Measurements from ENCODE around the gene MBP.
"Not testable (repeated sequence)": the region's sequence is repeated elsewhere in the genome, so short reads cannot be mapped to it uniquely, and the experiment has no call there.

MBP gene

GRCh38 chr18:76999077-76999476, 133.5 kb downstream of the MBP start:
- DNase-seq, result no peak

- no peak for DNase-seq
Observed at GRCh38 chr18:76997951-76998808, 134.4 kb downstream of the MBP start.

DNA sequence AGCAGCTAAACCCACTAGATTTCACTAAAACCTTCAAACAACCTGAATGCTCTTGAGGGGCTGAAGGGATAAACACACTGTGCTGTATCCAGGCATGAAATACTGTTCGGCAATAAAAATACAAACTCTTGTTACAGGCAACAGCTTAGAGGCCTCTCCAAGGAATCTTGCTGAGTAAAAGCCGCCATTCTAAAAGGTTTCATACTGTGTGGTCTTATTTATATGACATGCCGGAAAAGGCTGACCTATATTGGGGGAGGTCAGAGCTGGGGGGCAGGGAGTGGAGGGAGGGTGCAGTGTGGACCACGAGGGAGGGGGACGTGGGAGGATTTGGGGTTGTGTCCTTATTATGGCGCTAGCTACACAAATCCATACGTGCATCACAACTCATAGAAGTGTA, 136.2 kb downstream of the MBP start:
- DNase-seq, result no peak

- DNase-seq, result no peak
Observed at GRCh38 chr18:76995896-76996295, 136.7 kb downstream of the MBP start.

DNA sequence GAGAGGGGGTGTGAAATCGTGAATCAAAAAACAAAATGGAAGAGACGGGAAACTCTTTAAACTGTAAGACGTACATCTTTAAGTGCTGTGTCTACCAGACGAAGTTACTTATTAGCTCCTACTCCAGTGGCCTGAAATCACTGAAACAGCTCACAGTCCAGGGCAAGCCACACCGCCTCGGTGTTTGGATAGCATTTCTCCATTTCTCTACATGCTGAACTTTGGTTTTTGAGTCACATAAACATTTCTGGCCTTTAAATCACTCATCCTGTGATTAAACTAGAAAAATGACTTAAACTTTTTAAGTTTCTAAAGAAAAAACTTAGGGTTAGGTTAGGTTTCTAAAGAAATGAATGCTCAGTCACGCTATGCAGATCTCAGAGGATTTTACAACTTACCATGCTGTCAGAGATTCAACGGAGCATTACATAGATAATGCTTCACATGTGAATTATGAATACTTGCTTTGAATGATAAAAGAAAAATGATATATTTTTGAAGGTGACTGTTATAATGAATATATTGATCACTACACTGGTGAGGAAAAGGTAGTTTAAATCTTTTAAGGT, 138.4 kb downstream of the MBP start:
- DNase-seq, result no peak

GRCh38 chr18:76993573-76993972, 139.0 kb downstream of the MBP start:
- DNase-seq, result no peak

- DNase-seq, result no peak
Observed at GRCh38 chr18:76993085-76993382, 139.5 kb downstream of the MBP start.

DNA sequence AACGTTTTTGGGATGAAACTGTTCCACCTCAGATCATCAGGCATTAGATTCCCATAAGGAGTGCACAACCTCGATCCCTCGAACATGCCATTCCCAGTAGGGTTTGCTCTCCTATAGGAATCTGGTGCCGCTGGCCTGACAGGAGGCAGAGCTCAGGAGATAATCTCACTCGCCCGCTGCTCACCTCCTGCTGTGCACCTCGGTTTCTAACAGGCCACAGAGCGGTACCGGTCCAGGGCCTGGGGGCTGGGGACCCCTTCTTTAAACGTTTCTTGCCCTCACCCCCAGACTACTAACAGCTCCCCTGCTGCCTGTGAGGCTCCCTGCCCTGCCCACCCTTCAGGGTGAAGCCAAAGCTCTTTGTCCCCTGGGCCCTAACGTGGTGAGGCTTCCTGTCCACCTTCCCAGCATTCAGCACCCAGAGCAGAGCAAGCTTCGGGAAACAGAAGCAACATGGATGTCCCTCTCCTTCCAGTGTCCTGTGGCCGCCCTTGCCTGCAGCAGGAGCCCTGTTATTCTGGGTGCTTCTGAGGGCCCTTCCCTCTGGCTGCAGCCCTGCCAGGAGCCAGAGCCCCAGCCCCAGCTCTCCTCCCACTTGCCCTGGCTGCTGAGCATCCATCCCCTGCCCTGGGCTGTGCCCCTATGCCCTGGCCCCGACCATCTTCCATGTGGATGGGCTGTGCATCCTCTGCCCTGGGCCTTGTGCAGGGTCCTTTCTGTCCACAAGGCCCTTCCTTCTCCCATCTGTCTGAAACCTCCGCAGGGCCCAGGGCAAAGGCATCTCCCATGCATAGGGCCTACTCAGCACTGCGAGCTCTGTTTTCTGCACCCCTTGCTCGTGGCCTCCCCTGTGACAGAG, 140.1 kb downstream of the MBP start:
- no peak for DNase-seq

GRCh38 chr18:76991021-76991688, 141.4 kb downstream of the MBP start:
- DNase-seq, result no peak

- DNase-seq, result not testable (repeated sequence)
Observed at GRCh38 chr18:76990343-76991020, 142.1 kb downstream of the MBP start.

DNA sequence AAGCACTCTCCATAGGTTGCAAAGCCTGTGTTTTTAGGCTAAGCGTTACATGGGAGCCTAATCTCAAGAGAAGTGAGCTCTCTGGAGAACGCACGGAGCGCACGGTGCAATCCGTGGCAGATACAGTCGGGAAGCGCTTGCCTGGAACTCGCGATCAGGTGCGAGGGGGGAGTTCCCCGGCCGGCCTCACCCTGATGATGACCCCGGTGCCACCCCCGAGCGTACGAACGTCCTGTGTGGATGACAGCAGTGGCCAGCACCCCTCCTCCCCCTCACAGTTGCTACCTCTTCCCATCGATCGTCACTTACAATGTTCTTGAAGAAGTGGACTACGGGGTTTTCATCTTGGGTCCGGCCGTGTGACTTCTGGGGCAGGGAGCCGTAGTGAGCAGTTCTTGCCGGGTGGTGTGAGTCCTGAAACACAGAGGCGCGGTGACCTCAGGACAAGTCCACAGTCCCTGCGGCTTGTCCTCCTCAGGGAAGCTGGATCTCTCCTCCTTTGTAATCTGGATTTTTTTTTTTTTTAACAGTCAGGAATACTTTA, 142.9 kb downstream of the MBP start:
- DNase-seq, result no peak

DNA sequence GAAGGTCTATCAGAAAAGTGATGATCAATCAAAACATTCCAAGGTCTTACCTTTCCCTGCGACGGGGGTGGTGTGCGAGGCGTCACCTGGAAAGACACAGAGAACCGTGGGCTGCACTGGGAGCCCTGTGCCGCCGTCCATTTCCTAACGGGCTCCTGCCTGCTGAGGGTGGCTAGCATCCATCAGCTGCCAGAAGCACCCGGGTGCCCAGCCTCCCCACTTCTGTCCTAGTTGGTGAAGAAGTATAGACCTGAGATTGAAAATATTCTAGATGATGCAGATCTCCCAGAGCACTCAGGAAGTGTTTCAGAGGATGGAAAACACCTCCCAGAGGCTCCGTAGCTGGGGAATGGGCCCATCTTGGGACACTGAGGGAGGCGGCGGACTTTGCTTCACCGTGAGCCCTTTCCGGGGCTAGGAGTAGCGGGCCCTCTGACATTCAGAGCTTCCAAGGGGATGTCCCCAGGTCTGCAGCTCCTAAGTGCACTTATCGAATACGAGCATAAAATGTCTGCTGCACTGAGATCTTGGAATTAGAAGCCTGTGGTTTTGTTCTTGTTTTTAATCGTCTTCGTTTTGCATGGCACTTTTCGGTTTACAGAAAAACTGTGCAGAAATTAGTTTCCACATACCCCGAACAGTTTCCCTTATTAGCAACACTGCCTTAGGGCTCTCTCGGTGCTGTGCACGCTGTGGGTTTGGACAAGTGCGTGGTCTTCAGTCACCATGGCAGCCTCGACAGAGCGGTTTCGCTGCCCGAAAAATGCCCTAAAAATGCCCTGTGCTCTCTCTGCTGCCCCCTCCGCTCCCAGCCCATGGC, 143.5 kb downstream of the MBP start:
- DNase-seq, result no peak

GRCh38 chr18:76988031-76988826, 144.4 kb downstream of the MBP start:
- no peak for DNase-seq

- no peak for DNase-seq
Observed at GRCh38 chr18:76986406-76986805, 146.2 kb downstream of the MBP start.

DNA sequence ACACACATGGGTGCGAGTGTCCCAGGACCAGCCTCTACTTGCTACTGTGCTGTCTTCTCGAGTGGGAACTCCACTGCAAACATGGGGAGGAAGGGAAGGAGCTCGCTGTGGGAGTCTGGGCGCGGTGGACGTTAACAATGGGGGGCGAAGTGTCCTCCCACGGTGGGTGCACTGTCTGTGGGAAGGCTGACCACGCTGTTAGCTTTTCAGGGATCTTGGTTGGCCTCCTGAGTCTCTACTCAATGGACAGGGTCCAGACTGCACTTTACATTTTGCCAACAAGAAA, 146.7 kb downstream of the MBP start:
- no peak for DNase-seq

GRCh38 chr18:76985156-76985950, 147.2 kb downstream of the MBP start:
- no peak for DNase-seq

DNA sequence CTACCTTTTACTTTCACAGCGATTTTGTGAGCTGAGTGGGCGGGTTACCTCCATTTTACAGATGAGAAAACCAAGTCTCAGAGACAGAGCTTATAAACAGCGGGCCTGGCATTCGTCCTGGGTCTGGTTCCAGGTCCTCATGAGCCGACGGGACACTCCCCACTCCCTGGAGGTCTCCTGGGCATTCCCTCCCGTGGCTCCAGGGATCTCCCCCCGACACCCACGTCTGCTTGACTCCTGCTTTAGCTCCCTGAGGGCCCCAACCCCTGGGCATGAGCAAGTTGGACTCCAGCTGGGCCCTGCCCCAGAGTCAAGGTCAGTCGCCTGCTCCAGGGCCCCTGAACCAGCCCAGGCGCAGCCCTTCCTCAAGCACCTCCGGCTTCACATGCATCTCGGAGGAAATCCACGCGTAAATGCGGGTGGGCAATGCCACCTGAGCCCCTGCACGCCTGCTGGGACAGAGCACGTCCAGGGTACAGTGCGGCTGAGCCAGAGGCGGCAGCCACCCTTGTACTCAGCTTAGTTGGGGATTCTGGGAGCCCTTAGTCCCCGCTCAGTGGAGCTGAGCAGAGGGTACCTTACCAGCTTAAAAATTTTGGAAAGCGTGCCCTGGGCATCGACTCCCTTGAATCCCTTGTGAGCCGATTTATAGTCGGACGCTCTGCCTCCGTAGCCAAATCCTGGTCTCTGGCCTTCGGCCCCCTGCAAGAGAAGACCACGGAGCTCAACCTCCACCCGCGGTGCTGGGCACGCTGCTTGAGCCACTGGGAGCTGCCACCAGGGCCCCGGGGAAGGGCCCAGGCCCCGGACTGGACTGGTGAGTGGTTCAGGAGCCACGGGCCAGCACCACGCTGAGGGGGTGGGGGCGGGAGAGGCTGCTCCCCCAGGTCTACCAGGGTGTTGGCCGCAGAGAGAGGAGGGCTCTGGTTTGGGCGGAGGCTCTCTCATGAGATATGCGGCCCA, 148.1 kb downstream of the MBP start:
- no peak for DNase-seq

- no peak for DNase-seq
Observed at GRCh38 chr18:76983613-76984051, 149.0 kb downstream of the MBP start.
